ENCODE results near the gene FAR1.

Gene FAR1

GRCh38 chr11:13672576-13673210 lies 4.2 kb downstream of the FAR1 start:
- no peak for DNase-seq (ENCODE audit: low spot score)

GRCh38 chr11:13674799-13675509 lies 6.5 kb downstream of the FAR1 start:
- DNase-seq (ENCODE audit: low spot score) = no peak

- no peak for DNase-seq (ENCODE audit: low spot score)
Measured at GRCh38 chr11:13676576-13676975, 8.1 kb downstream of the FAR1 start.

- no peak for DNase-seq (ENCODE audit: low spot score)
Measured at GRCh38 chr11:13679768-13680167, 11.3 kb downstream of the FAR1 start.

GRCh38 chr11:13680501-13681264 lies 12.2 kb downstream of the FAR1 start:
- no peak for DNase-seq (ENCODE audit: low spot score)

GRCh38 chr11:13681446-13681845 lies 13.0 kb downstream of the FAR1 start:
- no peak for DNase-seq (ENCODE audit: low spot score)

- DNase-seq (ENCODE audit: low spot score) = no peak
Measured at GRCh38 chr11:13682212-13682611, 13.7 kb downstream of the FAR1 start.

- no peak for DNase-seq (ENCODE audit: low spot score)
Measured at GRCh38 chr11:13685461-13686108, 17.1 kb downstream of the FAR1 start.

- DNase-seq (ENCODE audit: low spot score) = no peak
Measured at GRCh38 chr11:13686776-13687175, 18.3 kb downstream of the FAR1 start.

- DNase-seq (ENCODE audit: low spot score) = no peak
Measured at GRCh38 chr11:13687271-13687670, 18.8 kb downstream of the FAR1 start.

GRCh38 chr11:13691286-13691899 lies 22.9 kb downstream of the FAR1 start:
- no peak for DNase-seq (ENCODE audit: low spot score)

GRCh38 chr11:13692172-13692571 lies 23.7 kb downstream of the FAR1 start:
- DNase-seq (ENCODE audit: low spot score) = no peak

- DNase-seq (ENCODE audit: low spot score) = no peak
Measured at GRCh38 chr11:13694115-13694514, 25.6 kb downstream of the FAR1 start.

GRCh38 chr11:13695886-13696285 lies 27.4 kb downstream of the FAR1 start:
- DNase-seq (ENCODE audit: low spot score) = no peak

GRCh38 chr11:13697710-13698109 lies 29.2 kb downstream of the FAR1 start:
- no peak for DNase-seq (ENCODE audit: low spot score)

GRCh38 chr11:13698132-13698531 lies 29.7 kb downstream of the FAR1 start:
- DNase-seq (ENCODE audit: low spot score) = no peak

GRCh38 chr11:13699041-13699440 lies 30.6 kb downstream of the FAR1 start:
- no peak for DNase-seq (ENCODE audit: low spot score)

- no peak for DNase-seq (ENCODE audit: low spot score)
Measured at GRCh38 chr11:13699870-13700269, 31.4 kb downstream of the FAR1 start.

- DNase-seq (ENCODE audit: low spot score) = no peak
Measured at GRCh38 chr11:13701506-13701905, 33.0 kb downstream of the FAR1 start.

- DNase-seq (ENCODE audit: low spot score) = no peak
Measured at GRCh38 chr11:13702071-13702470, 33.6 kb downstream of the FAR1 start.

- no peak for DNase-seq (ENCODE audit: low spot score)
Measured at GRCh38 chr11:13705710-13706109, 37.2 kb downstream of the FAR1 start.

GRCh38 chr11:13713982-13714381 lies 45.5 kb downstream of the FAR1 start:
- DNase-seq (ENCODE audit: low spot score) = no peak
